Activated effector memory CD4-positive, alpha-beta T cell treated with anti-CD3 and anti-CD28 coated beads, Interleukin-2, amount 50 U/mL, for 16 hours (primary cell): ENCODE data around the gene ANKH.

ENCODE experiments used
- DNase-seq: peaks from one replicate; pipeline ENCODE4 v3.0.0-alpha.2; 2020

ANKH gene

DNA sequence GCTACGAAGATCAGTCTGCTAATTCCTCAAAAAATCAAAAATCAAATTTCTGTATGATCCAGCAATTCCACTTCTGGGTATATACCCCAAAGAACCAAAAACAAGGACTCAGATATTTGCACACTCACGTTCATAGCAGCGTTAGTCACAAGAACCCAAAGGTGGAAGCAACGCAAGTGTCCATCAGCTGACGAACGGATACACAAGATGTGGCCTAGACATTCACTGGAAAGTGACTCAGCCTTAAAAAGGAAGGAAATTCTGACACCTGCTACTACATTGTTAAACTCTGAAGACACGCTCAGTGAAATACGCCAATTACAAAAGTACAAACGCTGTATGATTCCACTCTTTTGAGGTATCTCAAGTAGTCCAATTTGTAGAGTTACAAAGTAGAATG lies 113.7 kb downstream of the ANKH start:
- no peak for DNase-seq

DNA sequence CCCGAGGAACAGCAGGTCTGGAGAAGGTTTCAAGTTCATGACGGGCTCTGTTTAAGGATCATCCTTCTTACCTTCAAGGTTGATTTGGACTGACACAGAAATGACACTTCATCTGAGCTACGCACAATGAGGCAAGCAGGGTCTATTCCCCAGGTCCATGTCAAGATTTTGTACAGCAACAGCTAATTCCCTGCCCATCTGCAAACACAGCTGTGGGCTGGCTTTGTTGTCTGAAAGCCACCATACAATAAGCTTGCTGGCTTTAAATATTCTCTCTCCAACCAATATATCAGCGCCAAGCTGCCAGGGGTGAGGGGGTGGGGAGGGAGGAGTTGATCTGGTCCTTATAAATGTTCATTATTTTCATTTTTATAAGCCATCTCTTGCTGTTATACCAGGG lies 115.1 kb downstream of the ANKH start:
- DNase-seq: no peak

DNA sequence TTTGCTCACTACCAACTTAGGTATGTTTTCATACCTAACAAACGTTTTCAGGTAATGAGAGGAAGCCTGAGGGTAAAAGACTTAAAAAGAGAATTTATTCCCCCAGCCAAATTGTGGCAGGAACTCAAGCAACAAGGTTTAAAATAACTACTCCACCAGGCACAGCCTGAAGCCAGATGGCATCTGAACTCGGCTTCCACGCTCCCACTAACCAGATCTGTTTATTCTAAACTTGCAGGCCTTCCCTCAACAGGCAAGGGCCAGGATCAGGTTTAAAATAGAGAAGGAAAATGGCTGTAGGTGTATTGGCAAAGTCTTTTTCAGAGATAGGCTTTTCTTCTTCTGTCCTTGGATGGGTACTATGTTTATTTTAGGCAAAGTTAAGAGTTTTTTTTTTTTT lies 117.6 kb downstream of the ANKH start:
- no peak for DNase-seq

DNA sequence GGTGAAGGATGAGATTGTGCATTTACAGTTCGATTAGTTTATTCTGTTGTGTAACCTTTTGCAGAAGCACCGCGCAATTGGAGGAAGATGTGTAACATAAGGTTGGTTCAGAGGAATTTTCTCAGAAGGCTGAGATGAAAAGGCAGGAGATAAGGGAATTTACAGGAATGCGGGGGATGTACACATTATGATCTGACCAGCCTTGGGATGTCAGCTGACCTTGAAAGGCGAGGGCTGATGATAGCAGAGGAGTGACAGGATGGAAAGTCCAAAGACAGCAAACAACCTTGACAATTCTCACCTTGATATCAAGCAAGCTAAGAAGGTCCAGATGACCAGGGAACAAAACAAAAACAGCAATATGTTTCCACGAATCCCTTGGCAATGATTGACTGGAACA lies 118.3 kb downstream of the ANKH start:
- DNase-seq: no peak

DNA sequence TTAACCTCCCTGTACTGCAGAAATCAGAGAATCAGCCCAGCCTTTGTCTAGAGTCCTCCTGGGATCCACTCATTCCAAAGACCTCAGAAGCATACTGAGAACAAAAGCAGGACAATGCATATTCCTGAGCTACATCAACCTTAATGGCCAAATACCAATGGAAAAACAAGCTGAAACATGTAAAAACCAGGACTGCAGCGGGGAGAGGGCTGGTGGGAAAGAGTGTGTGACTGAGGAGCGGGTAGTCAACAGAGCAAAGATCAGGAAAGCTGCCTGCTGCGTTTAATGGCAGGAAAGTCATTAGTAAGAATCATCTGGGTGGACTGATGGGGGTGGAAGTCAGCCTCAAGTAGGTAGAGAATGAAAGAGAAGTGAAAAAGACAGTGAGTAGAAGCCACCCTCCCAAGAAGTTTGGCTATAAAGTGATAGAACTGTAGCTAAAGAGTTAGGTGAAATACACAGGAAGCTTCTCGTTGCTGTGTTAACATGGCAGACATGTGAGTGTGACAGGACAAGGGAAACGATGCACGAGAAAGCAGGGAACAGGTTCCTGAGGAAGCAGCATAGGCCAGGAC lies 119.0 kb downstream of the ANKH start:
- DNase-seq: no peak

- no peak for DNase-seq
Measured at GRCh38 chr5:14750712-14751111, 120.9 kb downstream of the ANKH start.

DNA sequence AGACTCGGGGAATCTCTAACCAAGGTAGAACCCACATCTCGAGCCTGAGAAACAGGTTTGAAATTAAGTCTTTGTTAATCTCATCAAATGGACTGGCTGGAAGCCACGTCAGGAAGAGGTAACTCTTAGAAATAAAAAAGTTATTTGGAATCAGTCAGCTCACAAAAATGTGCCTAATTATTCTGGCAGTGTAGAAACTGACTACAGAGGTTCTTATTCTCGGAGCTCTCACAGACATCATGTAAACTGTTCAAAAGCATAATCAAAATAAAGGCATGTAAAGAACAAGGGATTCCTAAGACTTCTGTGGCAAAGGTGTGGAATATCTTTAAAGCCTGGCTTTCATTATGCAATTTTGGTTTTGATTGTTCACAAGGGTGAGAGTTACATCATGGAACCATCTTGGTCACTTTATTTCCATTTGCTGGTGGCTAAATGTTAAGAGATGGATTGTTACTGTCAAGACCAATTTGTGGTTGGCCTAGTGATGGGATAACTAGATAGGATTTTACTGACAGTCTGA lies 121.9 kb downstream of the ANKH start:
- no peak for DNase-seq

GRCh38 chr5:14748180-14748900 lies 123.2 kb downstream of the ANKH start:
- DNase-seq: no peak

DNA sequence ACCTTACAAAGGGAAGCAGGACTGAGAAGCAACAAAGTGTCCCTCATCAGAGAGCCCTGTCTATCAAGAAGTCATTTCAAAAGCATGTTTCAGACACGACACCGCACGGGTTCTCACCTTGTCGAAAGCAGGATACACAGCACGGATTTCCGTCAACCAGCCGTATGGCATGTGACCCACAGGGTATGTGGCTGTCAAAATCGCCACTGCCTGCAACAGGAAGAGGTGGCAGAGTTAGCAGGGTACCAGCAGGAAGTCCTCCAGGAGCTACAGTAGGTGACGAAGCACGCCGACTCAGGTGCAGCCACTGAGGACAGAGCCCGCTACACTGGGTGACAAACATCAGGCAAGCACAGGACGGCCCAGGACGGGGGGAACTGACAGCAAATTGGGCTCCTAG lies 125.8 kb downstream of the ANKH start:
- DNase-seq: no peak

DNA sequence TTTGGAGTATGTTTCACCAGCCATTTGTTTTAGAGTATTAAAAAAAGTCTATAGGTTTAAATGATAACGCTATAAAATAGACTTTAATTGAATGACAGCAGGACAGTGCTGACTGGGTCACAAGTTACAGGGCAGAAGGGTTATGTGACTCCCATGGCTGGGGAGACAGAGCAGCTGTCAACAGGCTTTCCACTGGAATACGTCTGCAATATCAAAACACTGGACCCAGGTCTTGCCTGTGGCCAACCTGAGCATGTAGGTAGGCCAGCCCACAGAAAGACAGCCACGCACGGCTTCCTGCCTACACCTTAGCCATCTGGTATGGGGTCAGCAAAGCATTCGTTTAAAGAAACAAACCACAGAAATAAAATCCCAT lies 126.4 kb downstream of the ANKH start:
- no peak for DNase-seq

GRCh38 chr5:14744296-14745187 lies 127.0 kb downstream of the ANKH start:
- DNase-seq: no peak

- no peak for DNase-seq
Measured at GRCh38 chr5:14743601-14744295, 127.8 kb downstream of the ANKH start.

- no peak for DNase-seq
Measured at GRCh38 chr5:14742498-14742897, 129.1 kb downstream of the ANKH start.

- DNase-seq: no peak
Measured at GRCh38 chr5:14741801-14742440, 129.7 kb downstream of the ANKH start.

- DNase-seq: no peak
Measured at GRCh38 chr5:14741131-14741530, 130.4 kb downstream of the ANKH start.

DNA sequence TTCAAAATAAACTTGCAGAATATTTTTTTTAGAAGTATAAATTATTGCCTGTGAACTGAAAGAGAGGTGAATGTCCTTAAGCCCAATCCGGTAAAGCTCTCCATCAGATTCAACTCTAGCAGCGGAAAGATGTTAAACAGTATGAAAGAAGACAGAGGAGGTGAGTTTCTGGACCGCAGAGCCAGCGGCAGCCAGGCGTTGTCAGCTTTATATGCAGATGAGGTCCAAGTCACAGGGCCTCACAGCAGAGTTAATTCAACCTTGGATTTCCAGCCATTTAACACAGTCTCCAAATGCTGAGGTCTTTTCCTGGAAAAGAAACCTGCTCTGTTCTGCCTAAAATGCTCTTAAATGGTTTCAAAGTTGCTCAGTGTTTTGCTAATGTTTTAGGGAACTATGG lies 131.6 kb downstream of the ANKH start:
- no peak for DNase-seq

DNA sequence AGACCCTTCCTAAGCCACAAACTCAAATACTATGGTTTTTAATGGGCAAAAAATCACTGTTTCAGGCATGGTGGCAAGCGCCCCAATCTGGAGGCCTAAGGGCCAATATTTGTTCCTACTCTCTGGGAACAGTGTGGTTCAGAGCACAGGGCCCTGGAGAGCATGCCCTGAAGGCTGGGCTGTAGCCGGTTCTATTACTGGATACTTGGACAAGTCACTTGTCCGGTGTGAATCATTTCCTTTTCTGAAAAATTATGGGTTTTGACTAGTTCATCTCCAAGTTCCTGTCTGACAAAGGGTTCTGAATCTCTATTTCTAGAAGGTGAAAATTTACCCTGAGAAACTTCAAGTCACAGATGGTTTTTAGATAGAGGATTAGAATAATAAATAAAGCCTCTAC lies 132.0 kb downstream of the ANKH start:
- DNase-seq: no peak

DNA sequence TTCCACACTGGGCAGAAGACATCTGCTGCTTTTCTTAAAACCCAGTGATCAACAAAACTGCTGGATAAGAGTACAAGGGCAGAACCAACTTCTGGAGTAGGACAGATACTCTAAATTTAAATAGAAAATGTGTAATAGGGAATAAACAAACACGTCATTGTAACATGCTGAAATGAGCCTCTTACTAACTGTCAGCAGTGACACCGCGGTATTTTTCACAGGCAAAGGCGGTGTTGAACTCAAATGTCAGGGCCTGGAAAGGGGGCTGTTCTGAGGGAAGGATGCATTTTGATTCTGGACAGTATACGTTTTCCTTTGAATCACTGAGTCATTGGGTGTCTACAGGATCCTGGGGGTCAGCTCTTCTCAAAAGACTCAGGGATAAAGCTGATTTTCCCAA lies 133.5 kb downstream of the ANKH start:
- DNase-seq: no peak

DNA sequence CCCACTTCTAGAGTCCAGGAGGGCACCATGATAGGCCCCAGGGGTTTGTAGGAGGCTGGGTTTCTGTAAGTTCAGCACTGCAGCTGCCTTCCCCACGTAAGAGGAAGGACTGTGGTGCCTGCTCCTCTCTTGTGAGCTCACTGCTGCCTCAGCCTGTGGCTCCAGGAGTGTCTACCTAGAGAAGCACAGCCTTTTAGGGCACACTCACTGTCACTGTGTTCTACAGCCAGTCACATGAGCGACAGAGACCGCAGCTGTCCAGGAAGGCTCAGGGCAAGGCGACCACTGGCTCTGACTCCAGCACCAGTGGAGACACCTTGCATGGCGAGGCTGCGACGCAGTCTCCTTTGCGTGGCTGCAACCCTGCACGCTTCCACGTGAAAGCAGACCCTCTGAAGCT lies 134.3 kb downstream of the ANKH start:
- no peak for DNase-seq

DNA sequence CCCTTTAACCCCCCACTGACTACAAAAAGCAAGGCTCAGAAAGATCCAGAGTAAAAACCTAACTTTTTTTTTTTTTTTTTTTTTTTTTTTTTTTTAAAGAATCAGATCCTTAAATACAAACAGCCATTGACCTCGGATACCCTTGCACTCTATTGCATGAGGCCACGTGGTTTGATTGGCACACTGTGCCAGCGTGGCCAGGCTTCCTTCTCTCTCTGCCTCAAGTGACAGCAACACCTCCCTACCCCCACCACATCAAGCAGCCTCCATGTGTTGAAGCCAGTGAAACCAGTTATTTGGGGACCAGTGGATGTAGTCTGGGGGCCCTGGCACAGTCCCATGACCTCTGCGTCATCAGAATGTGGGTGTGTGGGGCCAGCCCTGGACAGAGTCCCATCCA lies 135.6 kb downstream of the ANKH start:
- no peak for DNase-seq

DNA sequence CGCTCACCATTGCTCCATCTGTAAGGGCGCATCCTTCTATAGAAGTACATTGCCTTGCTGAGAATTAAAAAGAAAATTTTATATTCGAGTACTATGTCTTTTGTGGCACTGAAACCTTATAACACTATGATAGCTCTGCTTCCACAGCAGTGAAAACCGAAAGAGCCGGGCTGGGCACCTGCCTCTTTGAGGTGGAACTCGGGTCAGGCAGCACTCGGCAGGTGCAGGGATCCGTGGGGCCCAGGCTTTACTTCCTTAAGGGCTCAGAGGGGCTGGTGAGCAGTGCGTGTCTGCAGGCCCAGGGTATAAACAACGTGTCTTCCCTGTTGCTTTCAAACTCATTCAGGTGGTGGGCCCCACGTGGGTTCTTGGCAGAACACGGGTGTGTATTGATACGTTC lies 137.2 kb downstream of the ANKH start:
- DNase-seq: no peak

- DNase-seq: no peak
Measured at GRCh38 chr5:14733661-14734060, 137.9 kb downstream of the ANKH start.

DNA sequence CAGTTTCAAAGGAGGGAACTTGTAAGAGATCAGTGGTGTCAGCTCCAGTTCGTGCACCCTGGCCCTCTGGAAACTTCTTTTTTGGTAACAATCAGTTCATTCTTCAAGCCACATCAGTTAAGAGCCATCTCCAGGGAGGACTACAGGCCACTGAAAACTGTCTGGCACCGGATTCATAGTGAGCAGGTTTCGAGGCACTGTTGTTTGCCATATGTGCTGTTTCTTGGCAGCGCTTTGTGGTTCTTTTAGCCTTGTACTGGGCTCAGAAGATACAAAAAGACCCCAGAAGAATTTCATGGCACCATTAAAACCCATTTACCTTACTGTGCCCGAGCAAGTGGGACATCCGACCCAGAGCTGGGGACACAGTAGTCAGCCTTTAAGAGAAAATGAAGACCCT lies 138.6 kb downstream of the ANKH start:
- DNase-seq: no peak
